Activated naive CD4-positive, alpha-beta T cell treated with anti-CD3 and anti-CD28 coated beads, Interleukin-2, amount 50 U/mL, for 24 hours (primary cell): ENCODE measurements around the gene MON2.
"Not testable (repeated sequence)": the region's sequence is repeated elsewhere in the genome, so short reads cannot be mapped to it uniquely, and the experiment has no call there.

ENCODE experiments used
- H3K27ac Mint-ChIP-seq: one replicate; pipeline ENCODE4 v1.8.0; 2021; ENCODE audit warnings: mild to moderate bottlenecking, mixed read lengths
- H3K27me3 Mint-ChIP-seq: one replicate; pipeline ENCODE4 v1.8.0; 2021; ENCODE audit warnings: mixed read lengths
- H3K36me3 Mint-ChIP-seq: one replicate; pipeline ENCODE4 v1.8.0; 2021; ENCODE audit warnings: mixed read lengths
- H3K4me1 Mint-ChIP-seq: one replicate; pipeline ENCODE4 v1.8.0; 2021; ENCODE audit warnings: mixed read lengths
- H3K4me3 Mint-ChIP-seq: one replicate; pipeline ENCODE4 v1.8.0; 2021; ENCODE audit warnings: mild to moderate bottlenecking, mixed read lengths
- H3K9me3 Mint-ChIP-seq: one replicate; pipeline ENCODE4 v1.8.0; 2021; ENCODE audit warnings: mixed read lengths

The MON2 gene

GRCh38 chr12:62461171-62461837 is 5.3 kb upstream of the MON2 start:
- H3K27me3 Mint-ChIP-seq, H3K27ac Mint-ChIP-seq, H3K4me1 Mint-ChIP-seq, H3K36me3 Mint-ChIP-seq, H3K9me3 Mint-ChIP-seq, H3K4me3 Mint-ChIP-seq: not testable (repeated sequence)

- not testable (repeated sequence) for H3K9me3 Mint-ChIP-seq, H3K4me3 Mint-ChIP-seq, H3K27me3 Mint-ChIP-seq, H3K27ac Mint-ChIP-seq, H3K36me3 Mint-ChIP-seq
- H3K4me1 Mint-ChIP-seq = peaks cover 14% of the 10 kb centered on the region
These were observed 3.4 kb upstream of the MON2 start for GRCh38 chr12:62463252-62463651.

GRCh38 chr12:62466018-62466593 is 520 bp upstream of the MON2 start:
- no peaks in the 10 kb centered on the region for H3K27me3 Mint-ChIP-seq

GRCh38 chr12:62468397-62468796 is 1.8 kb downstream of the MON2 start:
- Mint-ChIP-seq H3K27me3 (no peaks in the 10 kb centered on the region), H3K9me3 (no peaks in the 10 kb centered on the region), H3K4me3 (peak overlapping the region; percentile 94), H3K36me3 (no peaks in the 10 kb centered on the region), H3K4me1 (peaks cover 24% of the 10 kb centered on the region), H3K27ac (no peak overlapping the region)

More at GRCh38 chr12:62466018-62466593, 520 bp upstream of the MON2 start:
- Mint-ChIP-seq H3K4me3 (peak overlapping the region; percentile 94), H3K9me3 (no peaks in the 10 kb centered on the region), H3K36me3 (no peaks in the 10 kb centered on the region), H3K27ac (peak overlapping the region; percentile 96), H3K4me1 (peaks cover 21% of the 10 kb centered on the region)

- Mint-ChIP-seq H3K4me3 (peak overlapping the region; percentile 66), H3K36me3 (no peaks in the 10 kb centered on the region), H3K27me3 (no peaks in the 10 kb centered on the region), H3K27ac (no peak overlapping the region), H3K4me1 (peaks cover 29% of the 10 kb centered on the region), H3K9me3 (no peaks in the 10 kb centered on the region)
These were observed 2.3 kb downstream of the MON2 start for GRCh38 chr12:62468935-62469334.

- Mint-ChIP-seq H3K27me3 (no peaks in the 10 kb centered on the region), H3K4me3 (peak overlapping the region; percentile 66), H3K9me3 (no peaks in the 10 kb centered on the region), H3K4me1 (peaks cover 33% of the 10 kb centered on the region), H3K36me3 (peaks cover 1% of the 10 kb centered on the region), H3K27ac (no peak overlapping the region)
These were observed 3.1 kb downstream of the MON2 start for GRCh38 chr12:62469704-62470103.

GRCh38 chr12:62471734-62472133 is 5.1 kb downstream of the MON2 start:
- no peaks in the 10 kb centered on the region for H3K9me3 Mint-ChIP-seq
- no peak overlapping the region for H3K4me3 Mint-ChIP-seq
- peaks cover 33% of the 10 kb centered on the region for H3K4me1 Mint-ChIP-seq
- H3K36me3 Mint-ChIP-seq = peaks cover 4% of the 10 kb centered on the region
- H3K27me3 Mint-ChIP-seq = no peaks in the 10 kb centered on the region
- H3K27ac Mint-ChIP-seq = no peak overlapping the region

GRCh38 chr12:62472472-62472871 is 5.8 kb downstream of the MON2 start:
- Mint-ChIP-seq H3K4me3 (no peak overlapping the region), H3K27ac (no peak overlapping the region), H3K36me3 (peaks cover 4% of the 10 kb centered on the region), H3K4me1 (peaks cover 36% of the 10 kb centered on the region), H3K9me3 (no peaks in the 10 kb centered on the region), H3K27me3 (no peaks in the 10 kb centered on the region)

GRCh38 chr12:62481843-62482540 is 15.4 kb downstream of the MON2 start:
- H3K4me3 Mint-ChIP-seq = no peak overlapping the region
- no peak overlapping the region for H3K27ac Mint-ChIP-seq
- peaks cover 53% of the 10 kb centered on the region for H3K4me1 Mint-ChIP-seq
- no peaks in the 10 kb centered on the region for H3K9me3 Mint-ChIP-seq
- no peaks in the 10 kb centered on the region for H3K27me3 Mint-ChIP-seq
- H3K36me3 Mint-ChIP-seq = peaks cover 14% of the 10 kb centered on the region

GRCh38 chr12:62482769-62483168 is 16.1 kb downstream of the MON2 start:
- no peak overlapping the region for H3K4me3 Mint-ChIP-seq
- peaks cover 49% of the 10 kb centered on the region for H3K4me1 Mint-ChIP-seq
- peaks cover 14% of the 10 kb centered on the region for H3K36me3 Mint-ChIP-seq
- no peak overlapping the region for H3K27ac Mint-ChIP-seq
- H3K9me3 Mint-ChIP-seq = no peaks in the 10 kb centered on the region
- no peaks in the 10 kb centered on the region for H3K27me3 Mint-ChIP-seq

- Mint-ChIP-seq H3K36me3 (peaks cover 6% of the 10 kb centered on the region), H3K4me1 (peaks cover 43% of the 10 kb centered on the region), H3K27ac (no peak overlapping the region), H3K9me3 (no peaks in the 10 kb centered on the region), H3K27me3 (no peaks in the 10 kb centered on the region), H3K4me3 (no peak overlapping the region)
These were observed 17.6 kb downstream of the MON2 start for GRCh38 chr12:62484233-62484632.

GRCh38 chr12:62505786-62506185 is 39.2 kb downstream of the MON2 start:
- H3K36me3 Mint-ChIP-seq = peaks cover 44% of the 10 kb centered on the region

GRCh38 chr12:62512901-62513300 is 46.3 kb downstream of the MON2 start:
- H3K27me3 Mint-ChIP-seq = no peaks in the 10 kb centered on the region
- no peak overlapping the region for H3K27ac Mint-ChIP-seq
- peaks cover 18% of the 10 kb centered on the region for H3K9me3 Mint-ChIP-seq
- H3K4me1 Mint-ChIP-seq = peaks cover 19% of the 10 kb centered on the region
- H3K36me3 Mint-ChIP-seq = peaks cover 46% of the 10 kb centered on the region
- H3K4me3 Mint-ChIP-seq = no peak overlapping the region

More at GRCh38 chr12:62505786-62506185, 39.2 kb downstream of the MON2 start:
- no peak overlapping the region for H3K27ac Mint-ChIP-seq
- peaks cover 9% of the 10 kb centered on the region for H3K9me3 Mint-ChIP-seq
- no peaks in the 10 kb centered on the region for H3K27me3 Mint-ChIP-seq
- no peaks in the 10 kb centered on the region for H3K4me1 Mint-ChIP-seq
- no peak overlapping the region for H3K4me3 Mint-ChIP-seq

- Mint-ChIP-seq H3K36me3 (peaks cover 46% of the 10 kb centered on the region), H3K4me1 (peaks cover 27% of the 10 kb centered on the region), H3K9me3 (peaks cover 18% of the 10 kb centered on the region)
- H3K27ac Mint-ChIP-seq, H3K4me3 Mint-ChIP-seq, H3K27me3 Mint-ChIP-seq: not testable (repeated sequence)
These were observed 47.5 kb downstream of the MON2 start for GRCh38 chr12:62514080-62514479.

- Mint-ChIP-seq H3K4me1 (peaks cover 31% of the 10 kb centered on the region), H3K4me3 (no peak overlapping the region), H3K27me3 (no peaks in the 10 kb centered on the region), H3K36me3 (peaks cover 24% of the 10 kb centered on the region), H3K9me3 (peaks cover 6% of the 10 kb centered on the region), H3K27ac (no peak overlapping the region)
These were observed 50.3 kb downstream of the MON2 start for GRCh38 chr12:62516927-62517326.

- Mint-ChIP-seq H3K36me3 (peaks cover 21% of the 10 kb centered on the region), H3K27me3 (no peaks in the 10 kb centered on the region), H3K4me3 (no peak overlapping the region), H3K27ac (peak overlapping the region; percentile 51), H3K4me1 (peaks cover 41% of the 10 kb centered on the region), H3K9me3 (peaks cover 6% of the 10 kb centered on the region)
These were observed 51.3 kb downstream of the MON2 start for GRCh38 chr12:62517887-62518286.
